ENCODE results near the gene MTCP1. TPM values are rescaled to one million over a fixed set of nuclear protein-coding genes. Genes with fewer than 3 reads are reported as not detected.

MTCP1 gene, protein sequence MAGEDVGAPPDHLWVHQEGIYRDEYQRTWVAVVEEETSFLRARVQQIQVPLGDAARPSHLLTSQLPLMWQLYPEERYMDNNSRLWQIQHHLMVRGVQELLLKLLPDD
- 17.8 and 24.4 TPM in 2 replicates for total RNA-seq
- long read RNA-seq, partial matches to known transcripts, result 0 of 3 reads
- long read RNA-seq, other reads (novel, unspliced or antisense), result 3 of 3 reads

DNA sequence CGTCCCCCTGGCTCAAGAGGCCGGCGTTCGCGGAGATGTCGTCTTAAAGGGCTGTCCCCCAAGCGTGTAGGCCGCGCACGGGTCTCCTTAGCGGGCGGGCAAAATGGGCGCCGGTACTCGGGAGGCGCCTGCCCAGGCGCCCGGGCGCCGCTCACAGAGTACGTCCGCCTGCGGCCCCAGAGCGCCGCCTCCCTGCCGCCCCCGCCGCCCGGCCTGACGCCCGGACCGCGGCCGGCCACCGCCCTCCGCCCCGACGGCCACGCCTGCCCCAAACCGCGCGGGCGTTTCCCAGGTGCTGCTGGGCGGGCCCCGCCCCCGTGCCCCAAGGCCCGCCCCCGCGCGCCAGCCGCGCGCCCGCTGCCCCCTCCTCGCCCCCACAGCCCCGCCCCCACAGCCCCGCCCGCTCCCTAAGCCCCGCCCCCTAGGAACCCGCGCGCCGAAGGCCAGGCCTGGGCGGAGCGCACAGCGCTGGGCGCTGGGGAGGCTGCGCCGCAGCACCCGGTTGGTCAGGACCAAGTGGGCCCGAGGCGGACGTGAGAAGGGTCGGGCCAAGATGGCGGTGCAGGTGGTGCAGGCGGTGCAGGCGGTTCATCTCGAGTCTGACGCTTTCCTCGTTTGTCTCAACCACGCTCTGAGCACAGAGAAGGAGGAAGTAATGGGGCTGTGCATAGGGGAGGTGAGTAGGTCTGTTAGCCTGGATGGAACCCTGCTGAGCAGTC is at the start of gene MTCP1, which contains the start of the genes BRCC3 and CMC4:
Gene MTCP1, minus strand, starts transcription at position 162 of the 719 bp plus-strand sequence. CDS start 5,126 bp downstream, outside the sequence.
Gene BRCC3, plus strand, starts transcription at position 534 of the 719 bp plus-strand sequence. Its CDS starts 20 bp downstream, at position 554.
Gene CMC4, minus strand, starts transcription at position 162 of the 719 bp plus-strand sequence. CDS start 7,113 bp downstream, outside the sequence.
- Mint-ChIP-seq H3K4me3 (ENCODE audit: unreplicated experiment) (peak within 1 kb of the TSS; percentile 86), H3K9me3 (ENCODE audit: unreplicated experiment) (no peaks in the 10 kb centered on the region), H3K27me3 (ENCODE audit: unreplicated experiment) (no peaks in the 10 kb centered on the region), H3K36me3 (ENCODE audit: unreplicated experiment) (peaks cover 2% of the 10 kb centered on the region), H3K4me1 (ENCODE audit: unreplicated experiment) (peaks cover 27% of the 10 kb centered on the region), H3K27ac (ENCODE audit: unreplicated experiment) (peak within 1 kb of the TSS; percentile 91)
- TF ChIP-seq, protein P1, sequence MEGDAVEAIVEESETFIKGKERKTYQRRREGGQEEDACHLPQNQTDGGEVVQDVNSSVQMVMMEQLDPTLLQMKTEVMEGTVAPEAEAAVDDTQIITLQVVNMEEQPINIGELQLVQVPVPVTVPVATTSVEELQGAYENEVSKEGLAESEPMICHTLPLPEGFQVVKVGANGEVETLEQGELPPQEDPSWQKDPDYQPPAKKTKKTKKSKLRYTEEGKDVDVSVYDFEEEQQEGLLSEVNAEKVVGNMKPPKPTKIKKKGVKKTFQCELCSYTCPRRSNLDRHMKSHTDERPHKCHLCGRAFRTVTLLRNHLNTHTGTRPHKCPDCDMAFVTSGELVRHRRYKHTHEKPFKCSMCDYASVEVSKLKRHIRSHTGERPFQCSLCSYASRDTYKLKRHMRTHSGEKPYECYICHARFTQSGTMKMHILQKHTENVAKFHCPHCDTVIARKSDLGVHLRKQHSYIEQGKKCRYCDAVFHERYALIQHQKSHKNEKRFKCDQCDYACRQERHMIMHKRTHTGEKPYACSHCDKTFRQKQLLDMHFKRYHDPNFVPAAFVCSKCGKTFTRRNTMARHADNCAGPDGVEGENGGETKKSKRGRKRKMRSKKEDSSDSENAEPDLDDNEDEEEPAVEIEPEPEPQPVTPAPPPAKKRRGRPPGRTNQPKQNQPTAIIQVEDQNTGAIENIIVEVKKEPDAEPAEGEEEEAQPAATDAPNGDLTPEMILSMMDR (IDR thresholded peaks at IDR 0.05), result no peak
- peak; percentile 94 for DNase-seq (ENCODE audit: extremely low spot score, unreplicated experiment)

DNA sequence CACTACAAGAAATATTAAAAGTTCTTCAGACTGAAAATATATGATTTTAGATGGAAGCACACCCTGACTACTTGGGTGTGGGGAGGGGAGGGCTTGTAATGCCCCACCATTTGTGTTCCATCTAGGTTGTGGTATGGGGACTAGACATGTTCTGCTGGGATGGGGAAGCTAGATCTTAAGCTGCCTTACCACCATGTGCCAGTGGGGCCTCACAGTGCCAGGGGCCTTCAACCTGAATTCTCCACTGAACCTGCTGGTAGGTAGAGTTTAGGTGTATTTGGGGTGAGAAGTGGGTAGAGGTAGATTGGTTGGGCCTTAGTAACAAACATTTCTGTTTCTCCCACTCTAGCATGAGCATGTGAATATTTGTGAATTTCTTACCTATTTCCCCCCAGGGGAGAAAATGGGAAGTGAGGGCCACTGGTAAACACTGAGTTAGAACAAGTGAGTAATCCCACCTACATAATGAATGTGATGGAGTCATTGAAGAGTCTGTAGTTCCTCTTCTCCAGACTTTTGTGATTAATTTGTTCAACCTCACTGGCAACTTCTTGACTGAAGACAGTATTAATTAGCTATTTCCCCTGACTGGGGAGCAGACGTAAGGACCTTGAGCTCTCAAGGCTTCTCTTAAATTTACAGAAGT is 44.4 kb upstream of the MTCP1 start:
- no peaks in the 10 kb centered on the region for H3K27me3 Mint-ChIP-seq (ENCODE audit: unreplicated experiment)
- TF ChIP-seq, protein P1 (IDR thresholded peaks at IDR 0.05), result no peak
- no peak overlapping the region for H3K4me3 Mint-ChIP-seq (ENCODE audit: unreplicated experiment)
- H3K36me3 Mint-ChIP-seq (ENCODE audit: unreplicated experiment), result peaks cover 18% of the 10 kb centered on the region
- no peak overlapping the region for H3K27ac Mint-ChIP-seq (ENCODE audit: unreplicated experiment)
- peaks cover 41% of the 10 kb centered on the region for H3K9me3 Mint-ChIP-seq (ENCODE audit: unreplicated experiment)
- DNase-seq (ENCODE audit: extremely low spot score, unreplicated experiment), result no peak
- H3K4me1 Mint-ChIP-seq (ENCODE audit: unreplicated experiment), result no peaks in the 10 kb centered on the region

DNA sequence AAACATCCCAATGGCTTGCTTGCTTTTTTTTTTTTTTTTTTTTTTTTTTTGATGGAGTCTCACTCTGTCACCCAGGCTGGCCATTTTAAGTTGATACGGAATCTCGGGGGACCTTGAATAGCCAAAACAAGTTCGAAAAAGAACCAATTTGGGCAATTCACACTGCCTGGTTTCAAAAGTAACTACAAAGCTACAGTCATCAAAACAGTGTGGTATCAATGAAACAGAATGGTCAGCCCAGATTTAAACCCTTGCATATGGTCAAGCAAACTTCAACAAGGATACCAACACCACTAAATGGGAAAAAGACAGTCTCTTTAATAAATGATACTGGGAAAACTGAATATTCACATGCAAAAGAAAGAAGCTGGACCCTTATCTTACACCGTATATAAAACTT is 42.2 kb upstream of the MTCP1 start:
- Mint-ChIP-seq H3K36me3 (ENCODE audit: unreplicated experiment) (peaks cover 11% of the 10 kb centered on the region), H3K27me3 (ENCODE audit: unreplicated experiment) (no peaks in the 10 kb centered on the region), H3K4me1 (ENCODE audit: unreplicated experiment) (no peaks in the 10 kb centered on the region), H3K9me3 (ENCODE audit: unreplicated experiment) (peaks cover 32% of the 10 kb centered on the region), H3K4me3 (ENCODE audit: unreplicated experiment) (no peak overlapping the region), H3K27ac (ENCODE audit: unreplicated experiment) (no peak overlapping the region)
- DNase-seq (ENCODE audit: extremely low spot score, unreplicated experiment), result no peak
- TF ChIP-seq, protein P1 (IDR thresholded peaks at IDR 0.05), result no peak

DNA sequence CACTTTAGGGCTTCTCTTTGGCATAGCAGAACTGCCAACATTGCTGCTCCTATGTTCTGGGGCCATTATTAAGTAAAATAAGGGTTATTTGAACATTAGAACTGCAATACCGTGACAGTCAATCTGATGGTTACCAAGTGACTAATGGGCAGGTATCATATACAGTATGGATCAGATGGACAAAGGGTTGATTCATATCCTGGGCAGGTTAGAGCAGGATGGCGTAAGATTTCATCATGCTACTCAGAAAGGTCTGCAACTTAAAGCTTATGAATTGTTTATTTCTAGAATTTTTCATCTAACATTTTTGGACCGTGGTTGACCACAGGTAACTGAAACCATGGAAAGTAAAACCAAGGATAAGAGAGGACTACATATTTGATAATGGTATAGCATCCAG is 41.2 kb upstream of the MTCP1 start:
- Mint-ChIP-seq H3K36me3 (ENCODE audit: unreplicated experiment) (peaks cover 15% of the 10 kb centered on the region), H3K9me3 (ENCODE audit: unreplicated experiment) (peaks cover 30% of the 10 kb centered on the region), H3K4me3 (ENCODE audit: unreplicated experiment) (no peak overlapping the region), H3K27me3 (ENCODE audit: unreplicated experiment) (no peaks in the 10 kb centered on the region), H3K27ac (ENCODE audit: unreplicated experiment) (no peak overlapping the region), H3K4me1 (ENCODE audit: unreplicated experiment) (no peaks in the 10 kb centered on the region)
- TF ChIP-seq, protein P1 (IDR thresholded peaks at IDR 0.05), result no peak
- no peak for DNase-seq (ENCODE audit: extremely low spot score, unreplicated experiment)

DNA sequence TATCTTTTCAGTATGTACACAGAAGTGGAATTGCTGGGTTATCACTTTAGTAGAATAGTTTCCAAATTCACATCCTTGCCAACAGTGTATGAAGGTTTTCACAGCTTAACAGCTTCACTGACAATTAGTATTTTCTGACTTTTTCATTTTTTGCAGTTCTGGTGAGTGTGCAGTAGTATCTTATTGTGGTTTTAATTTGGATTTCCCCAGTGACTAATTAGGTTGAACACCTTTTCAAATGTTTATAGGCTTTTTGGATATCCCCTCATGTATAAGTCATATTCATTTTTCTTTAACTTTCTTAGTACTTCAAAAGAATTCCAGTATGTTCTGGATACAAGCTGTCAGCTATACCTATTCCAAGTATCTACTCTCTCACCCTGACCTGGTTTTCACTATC is 37.5 kb upstream of the MTCP1 start:
- TF ChIP-seq, protein P1 (IDR thresholded peaks at IDR 0.05), result no peak
- Mint-ChIP-seq H3K4me1 (ENCODE audit: unreplicated experiment) (no peaks in the 10 kb centered on the region), H3K36me3 (ENCODE audit: unreplicated experiment) (peaks cover 7% of the 10 kb centered on the region), H3K27me3 (ENCODE audit: unreplicated experiment) (no peaks in the 10 kb centered on the region), H3K27ac (ENCODE audit: unreplicated experiment) (no peak overlapping the region), H3K9me3 (ENCODE audit: unreplicated experiment) (peaks cover 27% of the 10 kb centered on the region), H3K4me3 (ENCODE audit: unreplicated experiment) (no peak overlapping the region)
- DNase-seq (ENCODE audit: extremely low spot score, unreplicated experiment), result no peak
